ENCODE measurements around the gene COX7A2.

Gene COX7A2

GRCh38 chr6:75213732-75214131 lies 29.9 kb downstream of the COX7A2 start:
- Histone ChIP-seq H4K8ac (ENCODE audit: low read length) (no peak overlapping the region), H3K9me3 (ENCODE audit: control insufficient read depth, low read length) (no peaks in the 10 kb centered on the region), H2AK5ac (ENCODE audit: low read length, severe bottlenecking) (peak overlapping the region; percentile 2), H4K91ac (ENCODE audit: low read length) (no peak overlapping the region), H2BK15ac (ENCODE audit: low read depth, poor library complexity, severe bottlenecking) (no peak overlapping the region), H3K4me2 (ENCODE audit: low read length, poor library complexity, severe bottlenecking) (no peak overlapping the region), H3K18ac (ENCODE audit: low read depth in 1 of 2, low read length in 2 of 2) (no peak overlapping the region), H3K23ac (ENCODE audit: low read length in 2 of 2) (no peak overlapping the region), H2BK5ac (ENCODE audit: low read depth, low read length, poor library complexity, severe bottlenecking) (no peak overlapping the region), H3K14ac (ENCODE audit: low read length in 2 of 2) (peak overlapping the region in 1 of 2 experiments; percentile 11), H3K27ac (ENCODE audit: low read length, poor library complexity, severe bottlenecking) (no peak overlapping the region), H2AFZ (ENCODE audit: low read depth, low read length) (no peak overlapping the region), H3K79me1 (replicated peaks; ENCODE audit: low read length, poor library complexity, severe bottlenecking) (no peaks in the 10 kb centered on the region), H3K4me1 (ENCODE audit: control insufficient read depth, insufficient read depth, low read depth, low read length) (peaks cover under 1% of the 10 kb centered on the region), H2BK120ac (ENCODE audit: low read depth, low read length) (no peak overlapping the region), H3K4me3 (ENCODE audit: insufficient read depth in 1 of 2, low read depth in 1 of 2, low read length in 2 of 2) (no peak overlapping the region), H3K36me3 (ENCODE audit: control insufficient read depth in 1 of 2, insufficient read depth in 2 of 2, low read depth in 1 of 2, low read length in 2 of 2) (no peaks in the 10 kb centered on the region), H2BK12ac (ENCODE audit: low read length in 2 of 2) (peak overlapping the region in 1 of 2 experiments; percentile 29), H3K4ac (ENCODE audit: low read depth in 1 of 2, low read length in 2 of 2) (peak overlapping the region in 1 of 2 experiments; percentile 53), H3K9ac (ENCODE audit: low read length) (no peak overlapping the region), H3K27me3 (ENCODE audit: control insufficient read depth in 1 of 2, insufficient read depth in 1 of 2, low read length in 2 of 2) (peaks cover 0 to 2% of the 10 kb centered on the region in 2 experiments)
- DNase-seq = no peak
- WGBS = 88% methylated on average over 1 of the region's 2 CpGs

GRCh38 chr6:75213112-75213511 lies 30.5 kb downstream of the COX7A2 start:
- H4K91ac ChIP-seq (ENCODE audit: low read length) = no peak overlapping the region
- no peaks in the 10 kb centered on the region for H3K36me3 ChIP-seq (ENCODE audit: control insufficient read depth in 1 of 2, insufficient read depth in 2 of 2, low read depth in 1 of 2, low read length in 2 of 2)
- no peak for DNase-seq
- no peak overlapping the region for H2BK5ac ChIP-seq (ENCODE audit: low read depth, low read length, poor library complexity, severe bottlenecking)
- H2BK12ac ChIP-seq (ENCODE audit: low read length in 2 of 2) = no peak overlapping the region
- H3K27me3 ChIP-seq (ENCODE audit: control insufficient read depth in 1 of 2, insufficient read depth in 1 of 2, low read length in 2 of 2) = peaks cover 0 to 2% of the 10 kb centered on the region in 2 experiments
- WGBS = no CpG with 5 or more reads among the region's 1 CpG
- H3K4ac ChIP-seq (ENCODE audit: low read depth in 1 of 2, low read length in 2 of 2) = no peak overlapping the region
- H3K9me3 ChIP-seq (ENCODE audit: control insufficient read depth, low read length) = no peaks in the 10 kb centered on the region
- H3K27ac ChIP-seq (ENCODE audit: low read length, poor library complexity, severe bottlenecking) = no peak overlapping the region
- H3K18ac ChIP-seq (ENCODE audit: low read depth in 1 of 2, low read length in 2 of 2) = no peak overlapping the region
- no peak overlapping the region for H3K23ac ChIP-seq (ENCODE audit: low read length in 2 of 2)
- no peak overlapping the region for H2AK5ac ChIP-seq (ENCODE audit: low read length, severe bottlenecking)
- no peak overlapping the region for H3K4me3 ChIP-seq (ENCODE audit: insufficient read depth in 1 of 2, low read depth in 1 of 2, low read length in 2 of 2)
- H2BK120ac ChIP-seq (ENCODE audit: low read depth, low read length) = no peak overlapping the region
- H2BK15ac ChIP-seq (ENCODE audit: low read depth, poor library complexity, severe bottlenecking) = no peak overlapping the region
- peaks cover 2% of the 10 kb centered on the region for H3K79me1 ChIP-seq (replicated peaks; ENCODE audit: low read length, poor library complexity, severe bottlenecking)
- H4K8ac ChIP-seq (ENCODE audit: low read length) = no peak overlapping the region
- H2AFZ ChIP-seq (ENCODE audit: low read depth, low read length) = no peak overlapping the region
- H3K14ac ChIP-seq (ENCODE audit: low read length in 2 of 2) = no peak overlapping the region
- H3K4me2 ChIP-seq (ENCODE audit: low read length, poor library complexity, severe bottlenecking) = no peak overlapping the region
- H3K4me1 ChIP-seq (ENCODE audit: control insufficient read depth, insufficient read depth, low read depth, low read length) = peaks cover 2% of the 10 kb centered on the region
- H3K9ac ChIP-seq (ENCODE audit: low read length) = no peak overlapping the region

- Histone ChIP-seq H3K27ac (ENCODE audit: low read length, poor library complexity, severe bottlenecking) (no peak overlapping the region), H3K4me2 (ENCODE audit: low read length, poor library complexity, severe bottlenecking) (no peak overlapping the region), H3K27me3 (ENCODE audit: control insufficient read depth in 1 of 2, insufficient read depth in 1 of 2, low read length in 2 of 2) (peaks cover 0 to 2% of the 10 kb centered on the region in 2 experiments), H3K9me3 (ENCODE audit: control insufficient read depth, low read length) (no peaks in the 10 kb centered on the region), H3K18ac (ENCODE audit: low read depth in 1 of 2, low read length in 2 of 2) (no peak overlapping the region), H2BK5ac (ENCODE audit: low read depth, low read length, poor library complexity, severe bottlenecking) (no peak overlapping the region), H3K36me3 (ENCODE audit: control insufficient read depth in 1 of 2, insufficient read depth in 2 of 2, low read depth in 1 of 2, low read length in 2 of 2) (no peaks in the 10 kb centered on the region), H4K8ac (ENCODE audit: low read length) (no peak overlapping the region), H3K4me3 (ENCODE audit: insufficient read depth in 1 of 2, low read depth in 1 of 2, low read length in 2 of 2) (no peak overlapping the region), H3K23ac (ENCODE audit: low read length in 2 of 2) (no peak overlapping the region), H3K9ac (ENCODE audit: low read length) (no peak overlapping the region), H3K4ac (ENCODE audit: low read depth in 1 of 2, low read length in 2 of 2) (no peak overlapping the region), H2BK12ac (ENCODE audit: low read length in 2 of 2) (no peak overlapping the region), H2AFZ (ENCODE audit: low read depth, low read length) (no peak overlapping the region), H2AK5ac (ENCODE audit: low read length, severe bottlenecking) (no peak overlapping the region), H3K14ac (ENCODE audit: low read length in 2 of 2) (no peak overlapping the region), H3K79me1 (replicated peaks; ENCODE audit: low read length, poor library complexity, severe bottlenecking) (peaks cover 4% of the 10 kb centered on the region), H2BK120ac (ENCODE audit: low read depth, low read length) (no peak overlapping the region), H4K91ac (ENCODE audit: low read length) (no peak overlapping the region), H3K4me1 (ENCODE audit: control insufficient read depth, insufficient read depth, low read depth, low read length) (peaks cover 10% of the 10 kb centered on the region), H2BK15ac (ENCODE audit: low read depth, poor library complexity, severe bottlenecking) (no peak overlapping the region)
- 4% methylated on average over 3 of the region's 3 CpGs for WGBS
- peak; percentile 59 for DNase-seq
These were observed 31.5 kb downstream of the COX7A2 start for GRCh38 chr6:75211920-75212590.

GRCh38 chr6:75210885-75211739 lies 32.5 kb downstream of the COX7A2 start:
- H3K36me3 ChIP-seq (ENCODE audit: control insufficient read depth in 1 of 2, insufficient read depth in 2 of 2, low read depth in 1 of 2, low read length in 2 of 2) = no peaks in the 10 kb centered on the region
- no peak overlapping the region for H2BK120ac ChIP-seq (ENCODE audit: low read depth, low read length)
- no peak overlapping the region for H3K4me3 ChIP-seq (ENCODE audit: insufficient read depth in 1 of 2, low read depth in 1 of 2, low read length in 2 of 2)
- no peaks in the 10 kb centered on the region for H3K9me3 ChIP-seq (ENCODE audit: control insufficient read depth, low read length)
- no peak overlapping the region for H3K14ac ChIP-seq (ENCODE audit: low read length in 2 of 2)
- H3K79me1 ChIP-seq (replicated peaks; ENCODE audit: low read length, poor library complexity, severe bottlenecking) = peaks cover 4% of the 10 kb centered on the region
- no peak overlapping the region for H2BK12ac ChIP-seq (ENCODE audit: low read length in 2 of 2)
- H3K27me3 ChIP-seq (ENCODE audit: control insufficient read depth in 1 of 2, insufficient read depth in 1 of 2, low read length in 2 of 2) = peaks cover 0 to 2% of the 10 kb centered on the region in 2 experiments
- peaks cover 12% of the 10 kb centered on the region for H3K4me1 ChIP-seq (ENCODE audit: control insufficient read depth, insufficient read depth, low read depth, low read length)
- H2AFZ ChIP-seq (ENCODE audit: low read depth, low read length) = no peak overlapping the region
- H3K4ac ChIP-seq (ENCODE audit: low read depth in 1 of 2, low read length in 2 of 2) = no peak overlapping the region
- H2BK5ac ChIP-seq (ENCODE audit: low read depth, low read length, poor library complexity, severe bottlenecking) = no peak overlapping the region
- no peak overlapping the region for H2AK5ac ChIP-seq (ENCODE audit: low read length, severe bottlenecking)
- no peak overlapping the region for H3K27ac ChIP-seq (ENCODE audit: low read length, poor library complexity, severe bottlenecking)
- DNase-seq = peak; percentile 76
- no peak overlapping the region for H4K91ac ChIP-seq (ENCODE audit: low read length)
- no peak overlapping the region for H3K4me2 ChIP-seq (ENCODE audit: low read length, poor library complexity, severe bottlenecking)
- no peak overlapping the region for H3K9ac ChIP-seq (ENCODE audit: low read length)
- no peak overlapping the region for H4K8ac ChIP-seq (ENCODE audit: low read length)
- H3K18ac ChIP-seq (ENCODE audit: low read depth in 1 of 2, low read length in 2 of 2) = no peak overlapping the region
- no peak overlapping the region for H3K23ac ChIP-seq (ENCODE audit: low read length in 2 of 2)
- no peak overlapping the region for H2BK15ac ChIP-seq (ENCODE audit: low read depth, poor library complexity, severe bottlenecking)
- WGBS = 58% methylated on average over 3 of the region's 10 CpGs

Data from mesenchymal stem cell (in vitro differentiated cells and primary cell).